ENCODE data around the gene TAF11.

TAF11 gene

DNA sequence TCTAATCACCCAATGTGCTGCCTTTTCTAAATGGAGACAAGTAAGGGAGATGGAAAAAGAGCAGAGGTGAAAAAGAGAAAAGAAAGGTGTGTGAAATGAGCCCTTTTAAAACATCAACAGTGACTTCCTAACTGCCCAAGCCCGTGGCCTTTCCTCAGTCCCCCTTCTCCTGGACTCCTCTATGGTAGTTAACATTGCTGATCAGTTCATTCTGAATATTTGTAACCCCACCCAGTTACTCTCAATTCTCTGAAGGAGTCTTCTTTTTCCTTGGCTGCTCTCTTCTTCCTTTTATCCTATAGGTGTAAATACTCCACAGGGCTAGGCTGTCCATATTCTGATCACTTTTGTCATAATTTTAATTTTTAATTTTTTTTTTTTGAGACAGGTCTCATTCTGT, 27.1 kb downstream of the TAF11 start:
- DNase-seq (ENCODE audit: low read depth in 1 of 2, low spot score in 1 of 2): no peak
- H3K27me3 ChIP-seq (ENCODE audit: insufficient read depth, poor library complexity, severe bottlenecking): no peaks in the 10 kb centered on the region
- TF ChIP-seq POLR2AphosphoS5 (IDR thresholded peaks at IDR 0.05; ENCODE audit: low read depth) (no peak), GABPA (IDR thresholded peaks at IDR 0.05; ENCODE audit: low read depth) (no peak), SPI1 (IDR thresholded peaks at IDR 0.05; ENCODE audit: borderline replicate concordance, low read depth) (no peak)
- TF ChIP-seq, protein P1, sequence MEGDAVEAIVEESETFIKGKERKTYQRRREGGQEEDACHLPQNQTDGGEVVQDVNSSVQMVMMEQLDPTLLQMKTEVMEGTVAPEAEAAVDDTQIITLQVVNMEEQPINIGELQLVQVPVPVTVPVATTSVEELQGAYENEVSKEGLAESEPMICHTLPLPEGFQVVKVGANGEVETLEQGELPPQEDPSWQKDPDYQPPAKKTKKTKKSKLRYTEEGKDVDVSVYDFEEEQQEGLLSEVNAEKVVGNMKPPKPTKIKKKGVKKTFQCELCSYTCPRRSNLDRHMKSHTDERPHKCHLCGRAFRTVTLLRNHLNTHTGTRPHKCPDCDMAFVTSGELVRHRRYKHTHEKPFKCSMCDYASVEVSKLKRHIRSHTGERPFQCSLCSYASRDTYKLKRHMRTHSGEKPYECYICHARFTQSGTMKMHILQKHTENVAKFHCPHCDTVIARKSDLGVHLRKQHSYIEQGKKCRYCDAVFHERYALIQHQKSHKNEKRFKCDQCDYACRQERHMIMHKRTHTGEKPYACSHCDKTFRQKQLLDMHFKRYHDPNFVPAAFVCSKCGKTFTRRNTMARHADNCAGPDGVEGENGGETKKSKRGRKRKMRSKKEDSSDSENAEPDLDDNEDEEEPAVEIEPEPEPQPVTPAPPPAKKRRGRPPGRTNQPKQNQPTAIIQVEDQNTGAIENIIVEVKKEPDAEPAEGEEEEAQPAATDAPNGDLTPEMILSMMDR (IDR thresholded peaks at IDR 0.05; ENCODE audit: insufficient read depth, low read length): no peak
- TF ChIP-seq, protein P2, sequence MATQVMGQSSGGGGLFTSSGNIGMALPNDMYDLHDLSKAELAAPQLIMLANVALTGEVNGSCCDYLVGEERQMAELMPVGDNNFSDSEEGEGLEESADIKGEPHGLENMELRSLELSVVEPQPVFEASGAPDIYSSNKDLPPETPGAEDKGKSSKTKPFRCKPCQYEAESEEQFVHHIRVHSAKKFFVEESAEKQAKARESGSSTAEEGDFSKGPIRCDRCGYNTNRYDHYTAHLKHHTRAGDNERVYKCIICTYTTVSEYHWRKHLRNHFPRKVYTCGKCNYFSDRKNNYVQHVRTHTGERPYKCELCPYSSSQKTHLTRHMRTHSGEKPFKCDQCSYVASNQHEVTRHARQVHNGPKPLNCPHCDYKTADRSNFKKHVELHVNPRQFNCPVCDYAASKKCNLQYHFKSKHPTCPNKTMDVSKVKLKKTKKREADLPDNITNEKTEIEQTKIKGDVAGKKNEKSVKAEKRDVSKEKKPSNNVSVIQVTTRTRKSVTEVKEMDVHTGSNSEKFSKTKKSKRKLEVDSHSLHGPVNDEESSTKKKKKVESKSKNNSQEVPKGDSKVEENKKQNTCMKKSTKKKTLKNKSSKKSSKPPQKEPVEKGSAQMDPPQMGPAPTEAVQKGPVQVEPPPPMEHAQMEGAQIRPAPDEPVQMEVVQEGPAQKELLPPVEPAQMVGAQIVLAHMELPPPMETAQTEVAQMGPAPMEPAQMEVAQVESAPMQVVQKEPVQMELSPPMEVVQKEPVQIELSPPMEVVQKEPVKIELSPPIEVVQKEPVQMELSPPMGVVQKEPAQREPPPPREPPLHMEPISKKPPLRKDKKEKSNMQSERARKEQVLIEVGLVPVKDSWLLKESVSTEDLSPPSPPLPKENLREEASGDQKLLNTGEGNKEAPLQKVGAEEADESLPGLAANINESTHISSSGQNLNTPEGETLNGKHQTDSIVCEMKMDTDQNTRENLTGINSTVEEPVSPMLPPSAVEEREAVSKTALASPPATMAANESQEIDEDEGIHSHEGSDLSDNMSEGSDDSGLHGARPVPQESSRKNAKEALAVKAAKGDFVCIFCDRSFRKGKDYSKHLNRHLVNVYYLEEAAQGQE (IDR thresholded peaks at IDR 0.05; ENCODE audit: insufficient replicate concordance, low read depth): no peak

DNA sequence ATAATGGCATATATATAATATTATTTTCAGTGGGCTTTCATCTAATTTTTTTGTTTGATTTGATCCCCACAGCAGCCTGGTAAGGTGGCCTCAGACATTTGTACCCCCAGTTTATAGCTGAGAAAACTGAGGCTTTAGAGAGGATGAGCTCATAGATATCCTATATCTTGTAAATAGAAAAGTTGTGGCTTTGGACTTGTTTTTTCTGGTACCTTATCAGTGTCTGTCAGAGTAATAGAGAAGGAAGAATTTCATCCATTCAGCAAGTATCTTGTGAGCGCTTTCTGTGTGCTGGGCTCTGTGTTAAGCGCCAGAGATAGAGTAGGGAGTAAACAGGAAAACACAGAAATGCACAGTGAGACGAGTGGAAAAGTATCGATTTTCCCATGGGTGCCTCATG, 27.9 kb downstream of the TAF11 start:
- Histone ChIP-seq H3K4me3 (replicated peaks; ENCODE audit: insufficient read depth, low read length) (no peak overlapping the region), H3K27me3 (ENCODE audit: insufficient read depth, poor library complexity, severe bottlenecking) (no peaks in the 10 kb centered on the region), H3K27ac (replicated peaks) (no peak overlapping the region)
- TF ChIP-seq, protein P1 (IDR thresholded peaks at IDR 0.05; ENCODE audit: insufficient read depth, low read length): no peak
- TF ChIP-seq, protein P2 (IDR thresholded peaks at IDR 0.05; ENCODE audit: insufficient replicate concordance, low read depth): no peak
- no peak for TF ChIP-seq POLR2AphosphoS5 (IDR thresholded peaks at IDR 0.05; ENCODE audit: low read depth)
- TF ChIP-seq GABPA (IDR thresholded peaks at IDR 0.05; ENCODE audit: low read depth): no peak
- no peak for TF ChIP-seq SPI1 (IDR thresholded peaks at IDR 0.05; ENCODE audit: borderline replicate concordance, low read depth)
- DNase-seq (ENCODE audit: low read depth in 1 of 2, low spot score in 1 of 2): no peak

More for the DNA sequence above, 27.1 kb downstream of the TAF11 start:
- Histone ChIP-seq H3K4me3 (replicated peaks; ENCODE audit: insufficient read depth, low read length) (no peak overlapping the region), H3K27ac (replicated peaks) (no peak overlapping the region)

DNA sequence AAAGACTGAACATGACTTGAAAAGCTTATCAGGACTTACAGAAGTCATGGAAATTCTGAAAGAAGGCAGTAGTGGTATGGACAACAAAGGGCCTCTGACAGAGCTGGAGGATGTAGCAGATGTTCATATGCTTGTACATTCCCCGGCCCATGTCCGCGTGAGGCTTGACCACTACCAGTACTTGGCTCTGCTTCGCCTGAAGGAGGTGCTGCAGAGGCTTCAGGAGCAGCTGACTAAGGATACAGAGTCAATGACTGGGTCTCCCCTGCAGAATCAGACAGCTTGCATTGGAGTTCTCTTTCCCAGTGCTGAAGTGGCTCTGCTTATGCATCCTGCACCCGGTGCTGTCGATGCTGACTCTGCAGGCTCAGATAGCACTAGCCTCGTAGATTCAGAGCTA, 29.2 kb downstream of the TAF11 start:
- no peak overlapping the region for H3K4me3 ChIP-seq (replicated peaks; ENCODE audit: insufficient read depth, low read length)
- DNase-seq (ENCODE audit: low read depth in 1 of 2, low spot score in 1 of 2): no peak
- TF ChIP-seq POLR2AphosphoS5 (IDR thresholded peaks at IDR 0.05; ENCODE audit: low read depth): no peak
- no peak for TF ChIP-seq SPI1 (IDR thresholded peaks at IDR 0.05; ENCODE audit: borderline replicate concordance, low read depth)
- H3K27ac ChIP-seq (replicated peaks): no peak overlapping the region
- H3K27me3 ChIP-seq (ENCODE audit: insufficient read depth, poor library complexity, severe bottlenecking): no peaks in the 10 kb centered on the region

DNA sequence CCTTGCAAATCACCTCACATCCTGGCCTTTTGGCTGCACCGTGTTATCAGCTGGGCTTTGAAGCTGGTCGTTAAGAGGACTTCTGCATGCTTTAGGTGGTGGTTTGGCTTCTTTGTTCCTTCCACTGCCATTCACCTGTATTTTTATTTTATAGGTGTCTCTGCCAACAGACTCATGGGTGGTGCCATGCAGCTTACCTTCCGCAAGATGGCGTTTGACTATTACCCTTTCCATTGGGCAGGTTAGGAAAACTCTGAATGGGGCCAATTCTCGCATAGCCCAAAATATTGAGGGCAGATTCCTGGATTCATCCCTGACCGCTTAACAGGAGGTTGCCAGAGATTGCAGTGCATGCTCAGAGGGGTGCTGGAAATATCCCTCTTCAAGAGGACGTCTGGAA, 32.4 kb downstream of the TAF11 start:
- no peaks in the 10 kb centered on the region for H3K27me3 ChIP-seq (ENCODE audit: insufficient read depth, poor library complexity, severe bottlenecking)
- TF ChIP-seq POLR2AphosphoS5 (IDR thresholded peaks at IDR 0.05; ENCODE audit: low read depth) (no peak), SPI1 (IDR thresholded peaks at IDR 0.05; ENCODE audit: borderline replicate concordance, low read depth) (no peak), GABPA (IDR thresholded peaks at IDR 0.05; ENCODE audit: low read depth) (no peak)
- TF ChIP-seq, protein P2 (IDR thresholded peaks at IDR 0.05; ENCODE audit: insufficient replicate concordance, low read depth): no peak
- TF ChIP-seq, protein P1 (IDR thresholded peaks at IDR 0.05; ENCODE audit: insufficient read depth, low read length): no peak
- H3K27ac ChIP-seq (replicated peaks): no peak overlapping the region
- no peak overlapping the region for H3K4me3 ChIP-seq (replicated peaks; ENCODE audit: insufficient read depth, low read length)
- DNase-seq (ENCODE audit: low read depth in 1 of 2, low spot score in 1 of 2): no peak

Measured in HL-60 (cell line).